Peyer's patch (tissue), 4 donors: ENCODE measurements around the gene YAF2. TPM values are rescaled to one million over a fixed set of nuclear protein-coding genes. Genes with fewer than 3 reads are reported as not detected.

Source experiments
- DNase-seq, 3 donors: peaks; one replicate each; pipeline ENCODE4 v3.0.0-alpha.2; 2017 to 2019
- H3K27ac ChIP-seq, 4 donors: fragments of 200-600 bp; sonication (generic); one replicate each; pipeline ENCODE4 v1.5.1; 2016 to 2019
- H3K27me3 ChIP-seq, 2 donors: fragments of 200-600 bp; sonication (generic); one replicate each; pipeline ENCODE4 v1.5.1; 2019
- H3K36me3 ChIP-seq, 3 donors: fragments of 200-600 bp; sonication (generic); one replicate each; pipeline ENCODE4 v1.5.1; 2016 to 2019
- H3K4me1 ChIP-seq, 4 donors: fragments of 200-600 bp; sonication (generic); one replicate each; pipeline ENCODE4 v1.5.1; 2016 to 2019
- H3K4me3 ChIP-seq, 4 donors: fragments of 200-600 bp; sonication (generic); 1 replicate in 3 of 4; 2 replicates in 1 of 4; pipeline ENCODE4 v1.5.1; 2016 to 2019; ENCODE audit warnings: mild to moderate bottlenecking in 1 of 4
- H3K9me3 ChIP-seq, 4 donors: fragments of 200-600 bp; sonication (generic); one replicate each; pipeline ENCODE4 v1.5.1; 2016 to 2019; ENCODE audit warnings: mild to moderate bottlenecking in 1 of 4
- CTCF ChIP-seq, 6 experiments: fragments of 450-650 bp in 4 of 6; fragments of 200-600 bp in 2 of 6; sonication (generic) in 1 of 6; IDR thresholded peaks; one replicate each; pipeline ENCODE4 v1.5.1; 2017 to 2019; ENCODE audit warnings: antibody characterized with exemption in 6 of 6, mild to moderate bottlenecking in 3 of 6, moderate library complexity in 1 of 6
- POLR2A ChIP-seq, 2 donors: fragments of 450-650 bp; IDR thresholded peaks; one replicate each; pipeline ENCODE4 v1.5.1; 2017; ENCODE audit warnings: antibody characterized with exemption in 2 of 2, mild to moderate bottlenecking in 2 of 2, moderate library complexity in 2 of 2
- total RNA-seq, 4 donors: library from RNA; depleted of rRNA; stranded (reverse); fragments of >200 nt; gene quantifications; one replicate each; pipeline ENCODE4 v1.1.0, GENCODE V29; 2016

Gene YAF2
- total RNA-seq, 4 donors from 2014 or later = 22.9 to 89.1 (median 42.9) TPM

DNA sequence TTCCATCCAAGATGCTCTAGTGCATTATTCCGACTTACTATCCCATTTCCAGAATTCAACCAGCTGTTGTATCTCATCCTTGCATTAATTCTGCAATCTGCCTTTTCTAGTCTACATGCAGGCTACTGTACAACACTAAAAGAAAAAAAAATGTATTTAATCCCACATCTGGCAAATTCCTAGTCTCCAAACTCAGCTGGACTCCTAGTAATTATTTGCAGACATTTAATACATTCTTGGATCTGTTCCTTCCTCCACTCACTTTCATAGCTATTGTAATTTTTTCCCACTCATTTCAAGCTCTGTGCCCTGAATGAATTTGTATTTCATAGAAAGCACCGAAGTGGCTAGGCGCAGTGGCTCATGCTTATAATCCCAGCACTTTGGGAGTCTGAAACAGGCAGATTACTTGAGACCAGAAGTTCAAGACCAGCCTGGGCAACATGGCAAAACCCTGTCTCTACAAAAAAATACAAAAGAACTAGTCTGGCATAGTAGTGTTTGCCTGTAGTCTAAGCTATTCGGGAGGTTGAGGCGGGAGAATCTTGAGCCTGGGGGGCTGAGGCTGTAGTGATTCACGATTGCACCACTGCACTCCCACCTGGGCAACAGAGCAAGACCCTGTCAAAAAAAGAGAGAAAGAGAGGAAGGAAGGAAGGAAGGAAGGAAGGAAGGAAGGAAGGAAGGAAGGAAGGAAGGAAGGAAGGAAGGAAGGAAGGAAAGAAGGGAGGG is 39.5 kb upstream of the YAF2 start:
- H3K4me1 ChIP-seq = no peaks in the 10 kb centered on the region
- no peak overlapping the region for H3K27ac ChIP-seq
- no peaks in the 10 kb centered on the region for H3K36me3 ChIP-seq
- no peak for DNase-seq
- no peak overlapping the region for H3K4me3 ChIP-seq
- no peaks in the 10 kb centered on the region for H3K9me3 ChIP-seq
- no peaks in the 10 kb centered on the region for H3K27me3 ChIP-seq
- no peak for TF ChIP-seq CTCF (IDR thresholded peaks at IDR 0.05)
- TF ChIP-seq POLR2A (IDR thresholded peaks at IDR 0.05) = no peak

DNA sequence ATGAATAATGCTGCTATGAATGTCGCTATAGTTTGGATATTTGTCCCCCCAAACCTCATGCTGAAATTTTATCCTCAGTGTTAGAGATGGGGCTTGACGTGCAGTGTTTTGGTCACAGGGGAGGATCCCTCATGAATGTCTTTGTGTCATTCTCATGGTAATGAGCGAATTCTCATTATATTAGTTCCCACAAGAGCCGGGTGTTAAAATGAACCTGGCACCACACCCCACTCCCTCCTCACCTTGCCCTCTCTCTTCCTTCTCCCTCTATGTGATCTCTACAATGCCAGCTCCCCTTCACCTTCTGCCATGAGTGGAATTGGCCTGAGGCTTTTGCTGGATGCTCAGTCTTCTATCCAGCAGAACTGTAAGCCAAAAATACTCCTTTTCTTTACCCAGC is 37.5 kb upstream of the YAF2 start:
- Histone ChIP-seq H3K4me3 (no peak overlapping the region), H3K4me1 (no peaks in the 10 kb centered on the region), H3K9me3 (no peaks in the 10 kb centered on the region), H3K27me3 (no peaks in the 10 kb centered on the region), H3K27ac (no peak overlapping the region), H3K36me3 (no peaks in the 10 kb centered on the region)
- DNase-seq = no peak
- TF ChIP-seq CTCF (IDR thresholded peaks at IDR 0.05) = no peak
- no peak for TF ChIP-seq POLR2A (IDR thresholded peaks at IDR 0.05)

GRCh38 chr12:42273706-42274105 is 35.7 kb upstream of the YAF2 start:
- TF ChIP-seq CTCF (IDR thresholded peaks at IDR 0.05) (no peak), POLR2A (IDR thresholded peaks at IDR 0.05) (no peak)
- no peaks in the 10 kb centered on the region for H3K9me3 ChIP-seq
- no peaks in the 10 kb centered on the region for H3K36me3 ChIP-seq

GRCh38 chr12:42270596-42270995 is 32.5 kb upstream of the YAF2 start:
- H3K4me3 ChIP-seq = no peak overlapping the region
- TF ChIP-seq CTCF (IDR thresholded peaks at IDR 0.05) = no peak
- H3K36me3 ChIP-seq = no peaks in the 10 kb centered on the region
- no peaks in the 10 kb centered on the region for H3K4me1 ChIP-seq
- no peaks in the 10 kb centered on the region for H3K27me3 ChIP-seq
- no peak for DNase-seq
- H3K9me3 ChIP-seq = no peaks in the 10 kb centered on the region
- H3K27ac ChIP-seq = no peak overlapping the region

More at GRCh38 chr12:42273706-42274105, 35.7 kb upstream of the YAF2 start:
- Histone ChIP-seq H3K4me1 (no peaks in the 10 kb centered on the region), H3K27me3 (no peaks in the 10 kb centered on the region), H3K27ac (no peak overlapping the region), H3K4me3 (no peak overlapping the region)
- DNase-seq = no peak

DNA sequence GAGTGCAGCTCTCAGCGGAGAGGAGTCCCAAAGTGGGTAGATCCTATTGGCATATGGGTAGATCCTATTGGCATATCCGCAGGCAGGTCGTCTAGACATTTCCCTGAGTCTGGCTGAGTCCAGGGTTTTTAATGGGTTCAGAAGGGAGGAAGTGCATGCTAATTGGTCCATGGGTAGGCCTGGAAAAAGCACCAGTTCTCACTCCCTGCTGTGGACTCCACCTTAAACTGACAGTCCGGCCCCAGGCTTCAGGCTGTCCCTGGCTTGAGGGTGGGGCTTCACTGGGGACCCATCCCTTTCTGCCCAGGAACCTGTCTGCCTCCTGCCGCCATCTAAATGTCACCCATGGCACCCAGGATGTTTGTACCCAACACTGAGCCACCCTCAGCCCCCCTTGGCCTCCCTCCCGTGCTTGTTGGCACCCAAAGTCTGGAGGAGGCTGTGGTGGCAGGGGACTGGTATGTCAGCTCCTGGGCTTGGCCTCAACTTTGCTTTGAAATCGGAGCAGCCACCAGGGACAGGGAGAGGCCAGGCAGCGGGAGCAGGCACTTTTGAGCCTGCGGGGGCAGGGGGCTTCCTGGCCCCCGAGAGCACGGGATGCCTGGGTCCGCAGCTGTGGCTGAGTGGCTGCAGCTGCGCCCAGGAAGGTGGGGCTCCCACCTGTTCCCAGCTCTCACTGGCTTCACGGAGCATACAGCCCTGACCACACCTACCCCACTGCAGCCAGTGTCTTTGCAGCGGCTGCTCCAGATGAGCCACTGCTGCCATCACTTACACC is 29.6 kb upstream of the YAF2 start:
- H3K27ac ChIP-seq = no peak overlapping the region
- no peak for DNase-seq
- H3K4me3 ChIP-seq = no peak overlapping the region
- no peaks in the 10 kb centered on the region for H3K9me3 ChIP-seq
- no peaks in the 10 kb centered on the region for H3K36me3 ChIP-seq
- TF ChIP-seq POLR2A (IDR thresholded peaks at IDR 0.05) (no peak), CTCF (IDR thresholded peaks at IDR 0.05) (no peak)
- H3K4me1 ChIP-seq = no peaks in the 10 kb centered on the region
- H3K27me3 ChIP-seq = no peaks in the 10 kb centered on the region
